Non-pigmented ciliary epithelial cell (primary cell): Measurements from ENCODE around the gene PAM.

Experiments
- DNase-seq: peaks from one replicate; pipeline ENCODE4 v3.0.0-alpha.2; 2010; ENCODE audit warnings: low read depth

The PAM gene

DNA sequence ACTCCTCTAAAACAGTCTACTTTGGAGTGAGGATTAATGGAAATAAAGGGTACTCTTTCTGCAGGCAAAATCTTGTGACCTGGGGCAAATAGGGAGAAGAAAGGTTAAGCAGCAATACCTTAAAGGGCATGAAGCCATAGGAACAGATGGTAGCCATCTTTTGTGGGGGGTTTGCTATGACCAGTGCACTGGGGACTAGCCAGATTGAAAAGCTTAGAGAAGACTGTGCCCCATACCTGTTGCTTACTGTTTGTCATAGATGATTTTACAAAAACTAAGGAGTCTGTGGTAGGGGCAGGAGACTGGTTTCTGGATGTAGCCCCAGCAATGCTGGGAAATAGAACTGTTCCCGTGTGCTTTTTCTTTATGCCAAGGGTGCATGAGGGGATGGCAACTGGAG, 58.6 kb downstream of the PAM start:
- DNase-seq = no peak

DNA sequence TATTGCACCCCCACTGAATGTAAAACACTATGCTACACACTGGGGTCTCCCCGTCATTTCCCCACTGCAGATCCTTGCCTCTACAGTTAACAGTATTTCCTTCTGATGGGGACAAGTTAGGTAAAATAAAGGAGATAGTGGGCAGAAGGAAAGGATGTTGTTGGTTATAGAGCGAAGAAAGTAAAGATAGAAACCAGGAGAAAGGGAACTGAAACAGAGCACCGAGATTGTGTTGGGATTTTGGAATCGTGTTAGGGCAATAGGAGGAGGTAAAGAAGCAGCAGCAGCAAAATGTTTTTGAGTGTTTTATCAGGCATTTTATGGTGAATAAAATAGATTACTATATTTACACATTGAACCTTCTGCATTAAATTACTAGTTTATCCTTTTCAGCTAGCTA, 60.0 kb downstream of the PAM start:
- no peak for DNase-seq

DNA sequence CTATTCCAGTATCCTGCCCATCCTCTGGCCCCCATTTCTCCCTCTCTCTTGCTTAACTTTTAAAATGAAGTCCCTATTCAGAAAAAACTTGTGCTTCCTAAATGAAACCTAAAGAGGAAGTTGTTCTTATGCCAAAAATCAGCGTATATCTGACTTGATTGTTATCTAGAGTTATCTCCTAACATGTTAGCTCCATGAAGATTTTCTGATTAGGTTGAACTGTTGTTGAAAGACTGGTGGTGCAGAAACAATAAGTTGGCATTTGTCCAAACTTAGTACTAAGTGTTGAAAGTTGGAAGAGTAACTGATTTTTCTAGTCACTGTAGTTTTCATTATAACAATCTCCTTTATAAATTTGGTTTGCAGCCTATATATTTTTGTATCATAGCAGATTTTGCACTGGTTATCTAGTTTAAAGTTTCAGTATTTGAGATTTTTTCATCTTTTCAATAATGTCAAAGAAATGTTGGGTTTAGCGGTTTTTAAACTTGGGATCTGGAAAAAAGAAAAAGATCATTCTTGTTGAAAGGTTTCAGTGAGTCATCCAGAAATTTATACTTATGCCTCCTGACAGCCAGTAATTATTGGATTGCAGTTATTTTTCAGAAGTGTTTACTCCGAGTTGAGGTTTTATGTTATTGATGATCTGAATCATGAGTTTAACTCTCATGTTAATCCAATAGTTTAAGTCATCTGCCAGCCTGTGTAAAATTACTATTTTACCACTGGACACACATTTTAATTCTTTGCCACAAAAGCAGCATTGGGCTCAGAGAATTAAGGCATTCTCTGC, 60.6 kb downstream of the PAM start:
- DNase-seq = no peak

DNA sequence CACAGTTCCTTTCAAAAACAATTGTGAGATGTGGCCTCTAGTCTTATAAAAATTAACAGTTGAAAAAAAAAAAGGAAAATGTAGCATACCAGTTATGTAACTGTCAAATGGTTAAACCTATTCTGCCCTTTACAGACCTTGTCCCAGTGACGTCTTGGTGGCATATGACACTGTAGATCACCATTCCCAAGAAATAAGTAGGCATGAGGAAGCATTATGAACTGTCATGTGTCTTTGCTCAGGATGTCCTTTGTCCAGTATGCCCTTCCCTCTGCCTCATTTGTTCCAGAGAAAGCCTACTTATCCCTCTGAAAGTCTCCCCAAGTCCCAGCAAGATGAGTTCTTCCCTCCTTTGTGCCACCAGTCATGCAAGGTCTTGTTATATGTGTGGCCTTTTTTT, 63.2 kb downstream of the PAM start:
- DNase-seq = no peak

DNA sequence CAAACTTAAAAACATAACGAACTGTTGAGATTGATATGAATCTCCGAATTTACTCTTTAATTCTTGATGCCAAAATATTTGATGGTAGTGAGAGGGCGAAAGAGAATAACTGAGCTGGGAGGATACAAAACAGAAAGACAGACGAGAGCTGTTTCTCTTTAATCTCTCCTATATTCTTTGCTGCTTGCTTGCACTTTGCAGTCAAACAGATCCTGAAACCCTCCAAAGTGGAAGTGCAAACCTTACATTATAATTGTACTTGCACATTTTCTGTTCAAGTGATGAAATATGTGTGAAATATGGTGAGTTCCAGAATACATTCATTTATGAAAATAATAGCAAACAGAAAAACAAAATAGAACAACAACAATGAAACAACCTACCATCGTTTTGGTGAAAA, 63.8 kb downstream of the PAM start:
- DNase-seq = no peak

DNA sequence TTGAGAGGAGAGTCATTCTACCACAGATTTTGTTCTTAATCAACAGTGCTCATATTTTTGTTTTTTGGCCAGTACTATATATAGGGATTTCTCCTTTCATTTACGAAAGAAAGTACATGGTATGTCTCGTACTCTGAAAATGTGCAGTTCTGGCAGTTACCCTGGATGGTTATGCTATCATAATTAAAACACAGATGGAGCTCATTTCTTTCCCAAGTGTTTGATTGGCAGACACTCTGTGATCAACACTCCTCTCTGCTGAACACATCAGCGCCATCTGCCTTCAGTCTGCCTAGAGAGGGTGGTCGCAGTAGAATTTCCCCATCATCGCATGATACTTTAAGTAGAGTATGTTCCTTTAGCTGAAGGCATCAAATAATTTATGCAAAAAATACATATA, 64.5 kb downstream of the PAM start:
- no peak for DNase-seq

DNA sequence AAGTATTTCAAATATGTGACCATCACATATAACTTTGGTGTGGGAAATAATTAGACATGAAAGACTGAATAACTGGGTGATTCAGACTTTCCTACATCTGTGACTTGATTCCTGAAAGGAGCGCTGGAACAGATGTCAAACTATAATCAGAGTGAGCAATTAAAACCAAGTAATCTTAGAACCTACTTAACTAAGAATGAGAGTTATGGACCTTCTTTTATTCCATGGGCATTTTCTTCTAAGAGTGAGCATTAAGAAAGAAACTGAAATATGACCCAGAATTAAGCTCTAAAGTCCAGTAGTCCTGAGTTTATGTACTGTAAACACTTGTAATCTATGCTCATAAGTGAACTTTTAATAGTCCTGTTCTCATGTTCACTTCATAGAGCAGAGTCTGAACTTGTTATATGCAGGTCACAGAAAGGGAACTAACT, 68.4 kb downstream of the PAM start:
- peak; percentile 36 for DNase-seq

DNA sequence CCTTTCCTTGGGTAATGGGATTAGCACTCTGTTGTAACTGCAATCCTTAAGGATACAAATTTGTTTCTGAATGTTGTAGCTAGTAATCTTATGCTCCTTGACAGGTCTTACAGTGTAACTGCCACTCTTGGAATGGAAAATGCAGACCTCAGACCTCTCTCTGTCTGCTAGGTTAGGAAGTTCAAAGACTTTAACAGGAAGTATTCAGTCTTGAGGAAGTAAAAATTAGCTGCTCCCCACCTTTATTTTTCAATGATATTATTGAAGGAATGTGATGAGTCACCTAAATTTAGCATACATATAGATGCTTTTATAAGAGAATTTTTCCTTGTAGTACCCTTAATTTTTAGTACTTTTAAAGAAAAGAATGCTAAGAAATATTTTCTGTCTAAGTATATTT, 71.5 kb downstream of the PAM start:
- no peak for DNase-seq

DNA sequence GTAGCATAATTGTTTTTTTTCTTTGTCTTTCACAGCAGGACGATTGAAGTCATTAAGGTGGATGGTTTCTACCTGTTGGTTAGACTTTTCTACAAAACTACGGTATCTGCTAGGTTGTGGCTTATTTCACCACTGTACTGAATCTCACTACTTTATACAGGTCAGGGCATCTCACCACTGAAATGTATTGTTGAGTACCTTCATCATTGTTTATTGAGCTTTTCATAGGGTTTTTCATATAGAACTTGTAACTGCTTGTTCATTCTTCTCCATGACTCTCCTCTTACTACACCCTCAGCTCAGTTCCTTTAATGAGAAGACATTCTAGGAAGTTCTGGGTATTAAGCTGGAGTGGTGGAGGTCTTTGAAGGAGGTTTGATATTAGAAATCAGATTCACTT, 75.1 kb downstream of the PAM start:
- DNase-seq = no peak

DNA sequence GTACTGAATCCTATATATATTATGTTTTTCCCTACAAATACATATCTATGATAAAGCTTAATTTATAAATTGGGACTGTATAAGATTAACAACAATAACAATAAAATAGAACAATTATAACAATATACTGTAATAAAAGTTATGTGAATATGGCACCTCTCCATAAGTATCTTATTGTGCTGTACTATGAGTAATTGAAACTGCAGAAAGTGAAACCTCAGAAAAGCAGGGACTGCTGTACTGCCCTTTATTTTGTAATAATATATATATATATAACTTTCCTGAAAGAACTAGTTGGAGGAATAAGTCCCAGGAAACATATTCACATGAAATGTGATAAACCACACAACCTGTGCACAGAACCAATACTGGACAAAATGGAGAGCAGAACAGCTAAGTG, 77.3 kb downstream of the PAM start:
- DNase-seq = no peak

DNA sequence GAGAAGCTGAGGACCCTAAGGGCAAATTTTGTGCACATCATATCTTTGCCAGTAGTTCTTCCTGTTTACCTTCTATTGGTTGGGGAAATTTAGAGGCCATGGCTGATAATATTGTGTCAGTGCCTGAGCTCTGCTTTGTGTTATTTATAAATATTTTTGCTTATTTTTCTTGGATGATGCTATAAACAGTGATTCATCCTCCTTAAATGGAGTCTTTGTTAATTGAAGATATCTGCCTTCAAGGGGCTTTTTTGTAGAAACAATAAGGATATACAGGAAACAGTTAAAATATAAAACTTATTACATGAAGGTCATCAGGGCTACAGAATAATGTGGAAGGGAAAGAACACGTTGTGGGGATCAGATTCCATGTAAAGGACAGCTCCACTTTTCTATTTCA, 78.0 kb downstream of the PAM start:
- DNase-seq = no peak

DNA sequence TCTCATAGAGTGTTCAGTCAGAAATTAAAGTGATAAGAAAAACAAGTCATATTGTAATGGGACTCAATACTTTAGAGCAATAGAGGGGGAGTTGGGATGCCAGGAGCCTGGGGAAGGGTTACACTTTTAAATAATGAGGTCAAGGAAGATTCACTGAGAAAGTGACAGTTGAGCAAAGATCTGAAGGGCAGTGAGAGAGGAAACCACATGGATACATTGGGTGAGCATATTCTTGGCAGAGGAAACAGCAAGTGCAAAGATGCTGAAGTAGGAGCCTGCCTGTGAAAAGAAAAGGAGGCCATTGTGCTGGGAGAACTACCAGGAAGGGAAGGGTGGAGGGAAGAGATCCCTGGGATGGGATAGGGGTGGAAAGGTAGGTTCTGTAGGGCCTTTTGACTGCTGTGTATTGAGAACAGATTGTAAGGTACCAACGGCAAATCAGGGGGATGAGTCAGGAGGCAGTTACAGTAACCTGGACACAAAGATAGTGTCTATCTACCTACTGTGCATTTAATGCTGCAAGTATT, 79.4 kb downstream of the PAM start:
- DNase-seq = no peak

DNA sequence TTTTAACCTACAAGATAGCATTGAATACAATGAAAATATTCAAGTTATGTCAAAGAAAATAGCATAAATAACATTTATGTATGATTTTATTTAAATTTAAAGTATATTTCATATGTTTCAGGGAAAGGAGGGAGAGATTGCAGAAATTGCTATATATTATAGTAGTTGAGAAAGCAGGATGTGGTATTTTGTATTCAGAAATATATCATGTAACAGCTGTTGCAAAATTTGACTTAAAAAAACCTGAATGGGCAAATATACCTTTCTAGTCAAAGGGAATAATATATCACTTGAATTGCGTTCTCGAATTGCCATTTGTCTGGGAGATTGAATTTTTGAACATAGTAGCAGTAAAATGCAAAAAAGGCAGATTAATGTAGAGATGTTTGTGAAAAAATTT, 80.6 kb downstream of the PAM start:
- no peak for DNase-seq

DNA sequence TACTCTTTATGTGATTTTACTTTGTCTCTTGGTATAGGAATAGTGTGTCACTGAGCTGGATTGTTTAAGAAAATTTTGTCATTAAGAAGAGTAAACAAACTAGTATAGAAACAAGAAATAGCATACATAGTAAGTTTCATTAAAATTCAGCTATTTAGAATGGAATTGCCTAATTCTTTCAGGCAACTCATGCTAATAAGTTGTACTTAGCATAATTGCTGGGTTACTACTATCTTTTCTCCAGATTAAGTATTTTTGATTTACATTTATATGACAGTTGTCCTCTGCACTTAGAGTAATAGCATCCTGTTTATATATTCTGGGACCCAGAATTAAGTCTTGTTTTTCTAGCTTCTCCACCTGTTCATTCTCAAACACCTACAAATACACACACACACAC, 85.9 kb downstream of the PAM start:
- DNase-seq = no peak

DNA sequence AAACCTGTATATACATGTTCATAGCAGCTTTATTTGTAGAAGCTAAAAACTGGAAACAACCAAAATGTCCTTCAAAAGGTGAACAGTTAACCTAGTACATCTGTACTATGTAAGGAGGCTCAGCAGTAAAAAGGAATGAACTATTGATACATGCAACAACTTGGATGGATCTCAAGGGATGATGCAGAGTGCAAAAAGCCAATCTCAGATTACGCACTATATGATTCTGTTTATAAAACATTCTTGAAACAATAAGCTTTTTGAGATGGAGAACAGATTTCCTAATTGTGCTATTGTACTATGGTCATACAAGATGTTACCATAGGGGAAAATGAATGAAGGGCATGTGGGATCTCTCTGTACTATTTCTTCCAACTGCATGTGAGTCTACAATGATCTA, 88.9 kb downstream of the PAM start:
- no peak for DNase-seq

DNA sequence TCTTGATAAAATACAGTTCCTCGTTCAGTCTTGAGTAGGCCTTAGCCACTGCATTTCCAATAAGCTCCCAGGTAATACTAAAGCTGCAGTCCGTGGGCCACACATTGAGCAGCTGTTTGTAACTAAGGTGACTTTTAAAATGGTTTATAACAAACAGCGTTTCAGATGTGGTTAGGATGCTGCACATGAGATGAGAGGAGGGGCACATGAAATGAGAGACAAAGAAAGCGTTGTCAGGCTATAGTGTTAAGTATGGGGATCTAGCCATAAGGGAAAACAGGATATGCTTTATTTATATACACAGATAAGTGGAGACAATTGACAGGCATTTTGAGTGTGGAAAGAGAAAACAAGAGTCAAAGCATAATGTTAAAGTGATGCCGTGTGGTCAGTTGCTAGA, 89.9 kb downstream of the PAM start:
- no peak for DNase-seq

DNA sequence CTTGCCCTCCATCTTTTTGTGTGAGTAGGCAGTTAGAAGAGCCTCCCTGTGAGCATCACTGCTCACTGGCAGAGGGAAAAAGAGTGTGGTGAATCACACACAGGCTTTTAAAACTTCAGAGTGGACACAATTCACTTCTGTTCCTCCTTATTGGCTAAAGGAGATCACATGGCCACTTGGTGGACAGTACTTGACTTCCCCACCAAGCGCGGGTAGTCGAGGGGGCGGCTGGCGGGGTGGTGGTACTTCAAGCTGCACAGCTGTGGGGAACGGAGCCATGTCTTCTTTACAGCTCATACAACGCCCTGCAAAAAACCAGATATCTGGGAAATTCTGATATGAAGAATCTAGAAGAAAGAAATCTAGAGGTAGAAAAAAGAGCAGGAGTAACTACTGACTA, 95.4 kb downstream of the PAM start:
- DNase-seq = no peak

DNA sequence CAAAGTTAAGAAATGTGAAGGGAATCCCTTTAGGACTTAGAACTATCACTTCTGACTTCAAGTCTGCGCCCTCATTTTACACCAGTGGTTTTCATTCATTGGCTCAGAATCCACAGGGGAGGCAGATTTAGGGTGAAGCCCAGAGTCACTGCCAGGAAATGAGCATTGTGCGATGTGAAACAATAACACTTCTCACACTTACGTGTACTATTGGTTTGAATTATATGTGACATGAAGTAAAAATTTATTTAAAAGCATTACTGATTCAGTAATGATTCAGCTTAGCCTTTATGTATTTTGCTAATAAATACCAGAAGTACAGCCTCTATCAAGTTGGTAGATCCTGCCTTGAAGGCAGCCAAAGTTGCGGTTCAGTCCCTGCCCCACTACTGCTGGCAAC, 98.6 kb downstream of the PAM start:
- no peak for DNase-seq

DNA sequence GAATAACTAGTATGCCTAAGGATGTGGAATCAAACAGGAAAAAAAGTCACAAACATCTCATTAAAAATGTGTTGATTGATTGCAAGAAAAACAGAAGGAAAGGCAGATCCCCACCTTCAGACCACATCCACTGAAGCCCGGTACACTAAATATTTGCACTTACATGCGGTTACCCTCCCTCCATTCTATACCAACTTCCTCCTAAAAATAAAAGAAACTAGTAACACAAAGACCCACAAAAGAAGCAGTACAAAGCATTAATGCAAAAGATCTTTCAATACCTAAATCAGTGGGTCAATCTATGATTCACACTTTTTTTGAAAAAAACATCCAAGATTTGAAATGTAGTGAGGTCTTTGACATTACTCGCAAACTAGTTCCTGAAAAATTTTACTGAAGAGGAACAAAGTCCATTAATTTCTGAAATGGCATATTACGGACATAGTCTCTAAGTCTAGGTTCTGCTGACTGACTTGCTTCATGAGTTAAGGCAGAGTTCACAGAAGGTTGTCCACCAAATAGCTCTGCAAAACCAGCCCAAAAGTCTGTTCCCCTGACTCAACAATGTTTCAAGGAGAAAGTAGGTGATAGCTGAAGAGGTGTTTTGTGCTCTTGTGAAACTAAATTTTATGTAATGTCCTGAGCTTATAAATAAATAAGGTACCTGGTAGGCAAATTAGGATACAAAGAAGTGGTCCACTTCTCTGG, 100.7 kb downstream of the PAM start:
- no peak for DNase-seq

DNA sequence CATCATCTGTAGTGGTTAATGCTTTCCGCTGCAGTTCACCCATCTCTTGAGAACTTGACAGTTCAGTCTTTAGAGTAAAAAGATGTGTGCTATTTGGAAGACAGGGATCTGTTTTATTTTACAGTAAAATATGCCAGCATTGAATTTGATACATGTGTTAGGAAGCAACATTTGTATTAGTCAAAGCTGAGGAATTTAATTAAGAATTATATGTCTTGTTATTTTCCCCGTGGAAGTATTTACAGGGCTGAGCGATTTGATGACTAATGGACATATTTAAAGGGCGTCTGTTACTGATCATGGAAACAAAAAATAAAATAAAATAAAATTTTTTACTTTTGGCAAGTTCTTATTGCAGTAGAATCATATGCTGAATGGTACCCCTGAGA, 101.3 kb downstream of the PAM start:
- DNase-seq = peak; percentile 31

DNA sequence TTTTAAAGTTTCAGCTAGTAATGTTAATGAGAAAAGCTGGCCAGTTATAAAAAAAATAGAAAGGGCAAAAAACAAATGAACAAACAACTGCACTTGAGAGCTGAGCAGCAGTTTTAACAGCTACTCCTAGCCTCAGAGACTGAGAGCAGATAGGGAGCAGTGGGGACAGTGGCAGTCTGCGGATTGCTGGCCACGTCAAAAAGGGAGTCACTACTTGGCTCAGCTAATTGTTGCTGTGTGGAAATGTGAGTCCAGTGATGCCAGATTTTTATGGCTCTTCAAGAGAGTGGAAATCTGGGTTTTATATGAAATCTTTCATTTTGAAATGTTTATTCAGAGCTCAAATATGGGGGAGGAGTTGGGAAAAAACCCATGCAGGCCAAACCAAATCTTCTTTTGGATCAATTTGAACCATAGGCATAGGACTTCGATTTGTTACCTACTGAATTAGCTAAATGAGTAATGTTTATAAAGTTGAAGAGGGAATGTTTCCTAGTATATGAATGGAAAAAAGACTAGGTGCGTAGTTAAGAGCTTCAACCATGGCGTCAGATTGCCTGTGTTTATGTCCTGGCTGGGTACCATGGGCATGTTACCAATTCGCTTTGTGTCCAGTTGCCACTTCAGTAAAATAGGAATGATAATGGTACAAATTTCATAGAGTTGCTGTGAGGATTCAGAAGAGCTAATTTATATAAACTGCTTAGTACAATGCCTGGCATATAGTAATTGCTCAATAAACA, 102.1 kb downstream of the PAM start:
- DNase-seq = no peak

DNA sequence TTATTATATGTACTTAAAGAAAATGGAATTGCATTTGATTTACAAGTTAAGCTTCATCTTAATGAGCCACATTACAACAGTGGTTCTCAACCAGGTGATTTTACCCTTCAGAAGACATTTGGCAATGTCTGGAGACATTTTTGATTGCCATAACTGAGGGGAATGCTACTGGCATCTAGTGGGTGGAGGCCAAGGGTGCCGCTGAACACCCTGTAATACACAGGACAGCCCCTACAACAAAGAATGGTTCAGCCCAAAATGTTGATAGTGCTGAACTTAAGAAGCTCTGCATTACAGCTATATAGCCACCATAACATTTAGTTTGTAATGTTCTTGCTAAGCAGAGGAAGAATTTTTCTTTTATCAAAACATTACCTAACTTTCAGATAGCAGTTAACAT, 103.1 kb downstream of the PAM start:
- no peak for DNase-seq

DNA sequence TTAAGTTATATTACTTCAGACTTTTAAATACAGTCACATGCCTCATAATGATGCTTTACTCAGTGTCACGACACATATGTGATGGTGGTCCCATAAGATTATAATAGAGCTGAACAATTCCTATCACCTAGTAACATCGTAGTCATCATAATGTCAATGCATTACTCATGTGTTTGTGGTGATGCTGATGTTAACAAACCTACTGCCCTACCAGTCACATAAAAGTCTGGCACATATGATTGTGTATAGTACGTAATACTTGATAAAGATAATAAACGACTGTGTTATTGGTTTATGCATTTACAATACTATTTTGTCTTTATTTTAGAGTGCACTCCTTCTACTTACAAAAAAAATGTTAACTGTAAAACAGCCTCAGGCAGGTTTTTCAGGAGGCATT, 103.7 kb downstream of the PAM start:
- DNase-seq = peak; percentile 14
